GM19043 (cell line): ENCODE data around the gene TTC38.

Experiments used
- ATAC-seq: cut with Tn5 transposase; IDR thresholded peaks from one replicate; pipeline ENCODE4 v1.9.1; 2021; ENCODE audit warnings: low read depth; ENCODE audit not compliant: unreplicated experiment

The TTC38 gene

DNA sequence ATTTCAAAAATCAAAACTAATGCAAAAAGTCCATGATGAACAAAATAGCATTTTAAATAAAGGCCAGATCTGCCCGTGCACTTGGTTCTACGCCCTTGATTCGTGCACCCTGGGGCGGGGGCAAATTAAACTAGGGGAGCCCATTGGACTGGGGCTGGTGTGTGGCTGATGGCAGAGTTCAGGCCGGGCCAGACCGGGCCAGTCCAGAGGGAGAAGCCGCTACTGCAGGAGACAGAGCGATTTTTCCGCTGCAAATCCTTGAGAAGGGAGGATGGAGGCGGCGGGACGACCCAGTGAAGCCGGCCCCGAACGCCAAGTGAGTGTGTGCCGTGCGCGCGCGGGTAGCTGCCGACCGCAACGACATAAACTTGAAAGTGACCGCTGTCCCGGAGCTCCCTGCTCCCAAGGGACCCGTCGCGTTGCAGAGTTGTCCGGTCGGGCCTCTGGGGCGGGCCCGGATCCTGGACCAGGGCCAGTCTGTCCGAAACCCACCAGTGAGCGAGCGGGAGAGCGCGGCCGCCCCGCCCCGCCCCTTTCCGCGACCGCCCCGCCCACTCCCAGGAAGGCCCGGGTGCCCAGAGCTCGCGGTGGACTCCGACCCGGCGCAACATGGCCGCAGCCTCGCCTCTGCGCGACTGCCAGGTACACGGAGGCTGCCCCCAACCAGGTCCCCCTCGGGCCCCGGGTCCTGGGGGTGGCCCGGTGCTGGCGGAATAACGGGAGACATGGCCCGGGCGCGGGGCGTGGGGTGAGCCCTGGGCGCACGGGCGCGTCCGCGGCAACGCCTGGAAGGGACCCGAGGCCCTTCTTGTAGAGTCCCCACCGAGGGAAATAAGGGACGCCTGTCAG, at the start of gene TTC38:
TSS of gene TTC38 (plus strand) at position 578 of the 849 bp plus-strand sequence. CDS start at position 610, 32 bp downstream.
- ATAC-seq, result no peak

DNA sequence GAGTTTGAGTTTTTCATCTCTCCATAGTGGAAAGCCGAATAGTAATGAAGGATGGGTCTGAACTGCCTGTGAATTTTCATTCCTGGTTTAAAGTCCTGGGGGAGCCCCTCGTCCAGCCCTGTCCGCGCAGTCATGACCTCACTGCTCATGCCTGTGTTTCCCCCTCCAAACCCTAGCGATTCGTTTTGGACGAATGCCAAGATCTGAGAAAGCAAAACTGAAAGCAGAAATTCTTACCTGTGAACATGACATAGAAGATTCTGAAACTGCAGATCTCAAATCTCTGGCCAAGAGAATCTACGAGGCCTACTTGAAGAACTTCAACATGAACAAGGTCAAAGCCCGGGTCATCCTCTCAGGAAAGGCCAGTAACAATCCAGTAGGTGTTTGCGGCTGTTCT, 48.2 kb upstream of the TTC38 start:
- ATAC-seq, result no peak

DNA sequence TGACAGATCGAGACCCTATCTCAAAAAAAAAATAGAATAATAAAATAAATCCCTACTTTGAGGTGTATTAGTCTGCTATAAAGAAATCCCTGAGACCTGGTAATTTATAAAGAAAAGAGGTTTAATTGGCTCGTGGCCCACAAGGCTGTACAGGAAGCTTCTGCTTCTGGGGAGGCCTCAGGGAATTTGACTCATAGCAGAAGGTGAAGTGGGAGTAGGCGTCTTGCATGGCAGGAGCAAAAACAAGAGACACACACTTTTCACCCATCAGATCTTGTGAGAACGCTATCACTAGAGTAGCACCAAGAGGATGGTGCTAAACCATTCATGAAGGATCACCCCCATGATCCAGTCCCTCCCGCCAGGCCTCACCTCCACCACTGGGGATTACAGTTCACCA, 46.9 kb upstream of the TTC38 start:
- no peak for ATAC-seq

DNA sequence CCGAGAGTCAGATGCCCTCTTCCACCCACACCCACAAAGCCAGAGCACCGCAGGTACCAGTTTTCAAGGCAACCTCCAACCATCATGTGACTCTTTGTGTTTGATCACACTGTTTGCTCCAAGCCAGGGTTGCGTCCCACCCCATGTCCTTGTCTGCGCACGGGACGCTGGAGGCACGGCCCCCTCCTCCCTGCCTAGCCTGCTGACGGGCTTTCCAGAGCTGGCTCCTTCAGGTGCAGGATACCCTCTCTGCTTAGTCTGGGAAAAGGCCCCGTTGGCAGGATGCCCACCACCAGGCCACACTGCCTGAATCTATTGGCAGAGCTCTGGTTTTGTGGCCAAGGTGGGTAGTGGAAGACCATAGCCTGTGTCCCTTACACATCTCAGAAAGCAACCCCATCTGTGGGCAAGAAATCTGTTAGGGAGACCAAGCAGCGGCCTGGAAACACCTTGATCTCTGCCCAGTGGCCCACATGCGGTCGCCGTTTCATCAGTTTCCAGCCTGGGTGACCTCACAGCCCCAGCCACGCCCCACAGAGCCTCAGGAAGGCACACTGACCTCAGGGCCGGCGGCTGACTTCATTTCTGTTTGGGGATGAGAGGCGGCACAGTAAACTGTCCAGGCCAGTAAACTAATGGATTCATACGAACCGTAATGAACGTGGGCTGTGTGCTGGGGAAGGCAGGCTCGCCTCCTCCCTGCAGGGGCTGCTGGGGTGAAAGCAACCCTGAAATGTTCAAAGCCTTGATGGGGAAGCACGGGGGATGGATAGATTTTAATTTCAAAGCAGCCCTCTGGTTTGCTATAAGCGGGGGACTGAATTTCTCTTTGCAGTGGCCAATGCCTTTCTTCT, 43.5 kb upstream of the TTC38 start:
- ATAC-seq, result no peak

GRCh38 chr22:46224898-46225290, 42.9 kb upstream of the TTC38 start:
- no peak for ATAC-seq

- no peak for ATAC-seq
Measured at GRCh38 chr22:46225631-46226030, 42.2 kb upstream of the TTC38 start.

DNA sequence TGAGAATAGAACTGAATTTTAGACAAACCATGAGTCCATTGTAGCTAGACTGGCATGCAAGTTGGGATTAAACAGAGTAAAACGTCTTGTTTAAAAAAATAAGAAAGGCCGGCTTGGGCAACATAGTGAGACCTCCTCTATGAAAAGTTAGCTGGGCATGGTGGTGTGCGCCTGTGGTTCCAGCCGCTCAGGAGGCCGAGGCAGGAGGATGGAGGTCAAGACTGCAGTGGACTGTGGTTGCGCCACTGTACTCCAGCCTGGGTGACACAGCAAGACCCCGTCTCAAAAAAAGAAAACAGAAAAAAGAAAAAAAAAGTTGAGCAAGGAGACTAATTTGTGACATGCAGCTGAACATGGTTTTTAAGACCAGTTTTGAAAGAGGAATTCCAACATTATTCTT, 41.2 kb upstream of the TTC38 start:
- no peak for ATAC-seq

- no peak for ATAC-seq
Measured at GRCh38 chr22:46229701-46230100, 38.1 kb upstream of the TTC38 start.

- ATAC-seq, result no peak
Measured at GRCh38 chr22:46230262-46230901, 37.4 kb upstream of the TTC38 start.

DNA sequence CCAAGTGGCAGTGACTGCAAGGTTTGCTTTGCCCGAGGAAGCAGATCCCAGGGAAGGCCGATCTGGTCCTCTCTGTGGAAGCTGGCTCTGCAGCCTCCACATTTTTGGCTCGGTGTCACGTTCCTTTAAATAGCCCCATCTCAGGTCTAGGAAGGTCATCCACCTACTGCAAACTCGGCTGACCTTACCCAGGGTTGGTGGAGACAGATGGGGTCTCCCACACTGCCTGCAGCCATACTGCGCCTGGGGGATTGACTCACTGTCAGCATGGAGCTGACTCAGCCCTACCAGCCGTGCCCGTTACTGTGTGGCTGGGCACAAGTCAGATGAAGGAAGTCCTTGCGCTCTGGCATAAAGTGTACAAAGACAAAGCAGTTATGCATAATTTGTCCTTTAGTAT, 34.6 kb upstream of the TTC38 start:
- ATAC-seq, result no peak

GRCh38 chr22:46234969-46235368, 32.8 kb upstream of the TTC38 start:
- ATAC-seq, result no peak

GRCh38 chr22:46237453-46238124, 30.2 kb upstream of the TTC38 start:
- ATAC-seq, result no peak

GRCh38 chr22:46238541-46238940, 29.3 kb upstream of the TTC38 start:
- ATAC-seq, result no peak

- ATAC-seq, result no peak
Measured at GRCh38 chr22:46239261-46240048, 28.4 kb upstream of the TTC38 start.

- ATAC-seq, result no peak
Measured at GRCh38 chr22:46240073-46240472, 27.7 kb upstream of the TTC38 start.

- no peak for ATAC-seq
Measured at GRCh38 chr22:46240506-46240905, 27.3 kb upstream of the TTC38 start.

- no peak for ATAC-seq
Measured at GRCh38 chr22:46240907-46241306, 26.9 kb upstream of the TTC38 start.

- ATAC-seq, result no peak
Measured at GRCh38 chr22:46241396-46242007, 26.3 kb upstream of the TTC38 start.

DNA sequence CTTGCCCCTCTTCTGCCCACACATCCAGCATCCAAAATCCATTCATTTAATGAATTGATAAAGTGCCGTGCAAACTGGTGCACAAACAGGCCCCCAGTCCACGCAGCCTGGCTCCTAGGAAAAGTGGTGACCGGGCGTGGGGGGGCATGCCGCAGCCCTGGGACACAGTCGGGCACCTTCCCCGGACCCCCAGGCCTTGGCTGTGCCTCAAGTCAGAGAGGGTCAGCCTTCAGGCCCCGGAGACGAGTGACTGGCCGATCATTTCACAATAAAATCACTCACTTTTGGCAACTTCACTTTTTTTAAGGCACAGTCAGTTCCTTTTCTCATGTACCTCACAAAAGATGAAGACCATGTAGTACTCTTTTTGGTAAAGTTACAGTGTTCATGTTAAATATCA, 25.7 kb upstream of the TTC38 start:
- ATAC-seq, result no peak
